ENCODE data around the gene UTP20. TPM values are rescaled to one million over a fixed set of nuclear protein-coding genes. Genes with fewer than 3 reads are reported as not detected.
"Not testable (repeated sequence)": the region's sequence is repeated elsewhere in the genome, so short reads cannot be mapped to it uniquely, and the experiment has no call there.

The UTP20 gene
- polyA plus RNA-seq, 1 experiment = 14.5 TPM

DNA sequence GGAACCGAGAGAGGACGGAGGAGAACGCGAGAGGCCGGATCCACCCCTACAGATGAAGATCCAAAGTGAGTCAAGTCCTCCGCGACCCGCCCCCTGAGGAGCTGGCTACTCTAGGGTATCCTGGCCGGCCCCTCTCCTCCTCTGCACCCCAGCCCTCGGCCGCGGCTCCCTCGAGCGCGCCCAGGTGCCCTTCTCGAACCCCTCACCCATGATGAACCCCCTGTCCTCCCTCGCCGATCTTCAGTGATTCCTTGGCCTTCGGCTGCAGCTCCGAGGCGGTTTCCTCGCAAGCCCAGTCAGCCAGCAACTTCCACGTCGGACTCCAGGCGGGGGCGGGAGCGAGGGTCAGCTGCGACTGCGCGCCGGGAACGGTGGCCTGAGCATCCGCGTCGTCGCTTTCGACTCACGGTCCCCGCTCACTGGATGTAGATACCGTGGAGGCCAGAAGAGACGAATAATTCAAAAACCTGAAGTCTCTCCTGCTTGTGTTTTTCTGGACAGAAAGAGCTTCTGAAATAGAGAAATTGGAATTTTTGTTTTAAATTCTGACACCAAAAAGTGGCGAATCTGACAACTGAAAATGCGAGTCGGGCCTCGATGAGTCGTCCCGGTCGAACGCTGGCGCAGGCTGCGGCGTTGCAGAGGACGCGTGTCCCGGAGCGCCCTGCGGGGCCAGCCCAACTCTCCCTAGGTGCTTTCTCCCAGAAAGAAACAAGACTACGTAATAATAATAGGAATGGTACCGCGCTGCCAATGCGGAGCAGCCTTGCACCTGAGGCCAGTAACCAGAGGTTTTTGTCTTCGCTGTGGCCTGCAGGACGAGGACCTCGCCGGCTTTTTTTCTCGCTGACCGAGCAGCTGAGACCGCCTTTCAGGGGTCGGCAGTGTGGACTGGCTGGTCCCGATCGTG, 127.8 kb downstream of the UTP20 start, which contains the start of gene ARL1:
Gene ARL1, minus strand, starts transcription at position 337 of the 910 bp plus-strand sequence. Its CDS starts 127 bp downstream, at position 210.
- H3K27ac ChIP-seq (ENCODE audit: low read depth, low read length) = peak within 1 kb of the TSS; percentile 96
- POLR2A ChIA-PET = interaction anchor here (0.6 to 1.4 kb wide), 7 partner anchors 25 to 852 kb away, joined by 3 to 4 read pairs (median 3); partner anchors contain the start of genes CHPT1 and WASHC3
- H3K27me3 ChIP-seq (ENCODE audit: control insufficient read depth, insufficient read depth, low read length) = no peaks in the 10 kb centered on the region

GRCh38 chr12:101410169-101410568, 130.3 kb downstream of the UTP20 start:
- DNase-seq (ENCODE audit: low read depth, low spot score); H3K27me3 ChIP-seq (ENCODE audit: control insufficient read depth, insufficient read depth, low read length); POLR2A ChIA-PET; CTCF ChIA-PET; H3K4me3 ChIP-seq (ENCODE audit: low read depth, low read length); H3K9me3 ChIP-seq (ENCODE audit: control insufficient read depth, insufficient read depth, low read length); H3K27ac ChIP-seq (ENCODE audit: low read depth, low read length): not testable (repeated sequence)

More for the DNA sequence above, 127.8 kb downstream of the UTP20 start, which contains the start of gene ARL1:
- CTCF ChIA-PET = interaction anchor here (0.5 to 2.0 kb wide), 4 partner anchors 423 to 1382 kb away, joined by 3 to 11 read pairs (median 4); no protein-coding TSS in a partner anchor
- H3K4me3 ChIP-seq (ENCODE audit: low read depth, low read length) = peak within 1 kb of the TSS; percentile 90
- peak; percentile 73 for DNase-seq (ENCODE audit: low read depth, low spot score)
- TF ChIP-seq CTCF (IDR thresholded peaks at IDR 0.05; ENCODE audit: low read depth, low read length) = no peak
- H3K9me3 ChIP-seq (ENCODE audit: control insufficient read depth, insufficient read depth, low read length) = no peaks in the 10 kb centered on the region

DNA sequence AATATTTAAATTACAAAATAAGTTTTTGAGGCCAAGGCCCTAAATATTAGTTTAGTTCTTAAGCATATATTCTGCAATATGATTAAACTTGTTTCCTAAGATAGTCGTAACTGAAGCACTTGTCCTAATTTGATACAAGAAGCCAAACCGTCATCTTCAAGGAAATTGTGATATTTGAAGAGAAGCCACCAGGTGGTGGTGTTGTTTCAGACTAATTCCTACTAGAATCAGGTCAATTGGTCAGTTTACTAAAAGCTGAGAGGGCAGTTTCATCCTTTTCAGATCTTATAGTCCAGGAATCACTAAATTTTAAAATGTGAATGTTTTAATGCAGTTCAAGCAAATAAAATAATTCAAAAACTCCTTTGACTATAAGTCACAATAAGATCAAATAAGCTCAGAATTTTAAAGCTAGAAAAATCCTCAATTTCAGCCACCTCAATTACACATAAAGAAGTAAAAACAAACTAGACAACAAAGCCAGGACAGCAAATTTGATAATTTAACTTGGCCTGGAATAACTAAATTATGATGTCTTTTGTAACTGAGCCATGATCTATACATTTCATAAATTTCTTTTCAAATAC, 134.7 kb downstream of the UTP20 start:
- TF ChIP-seq CTCF (IDR thresholded peaks at IDR 0.05; ENCODE audit: low read depth, low read length) = peak; percentile 63
- DNase-seq (ENCODE audit: low read depth, low spot score) = peak; percentile 30
- CTCF ChIA-PET = interaction anchor here (0.6 to 1.1 kb wide), 26 partner anchors 9 to 804 kb away, joined by 3 to 21 read pairs (median 3); partner anchors contain the start of gene GNPTAB

DNA sequence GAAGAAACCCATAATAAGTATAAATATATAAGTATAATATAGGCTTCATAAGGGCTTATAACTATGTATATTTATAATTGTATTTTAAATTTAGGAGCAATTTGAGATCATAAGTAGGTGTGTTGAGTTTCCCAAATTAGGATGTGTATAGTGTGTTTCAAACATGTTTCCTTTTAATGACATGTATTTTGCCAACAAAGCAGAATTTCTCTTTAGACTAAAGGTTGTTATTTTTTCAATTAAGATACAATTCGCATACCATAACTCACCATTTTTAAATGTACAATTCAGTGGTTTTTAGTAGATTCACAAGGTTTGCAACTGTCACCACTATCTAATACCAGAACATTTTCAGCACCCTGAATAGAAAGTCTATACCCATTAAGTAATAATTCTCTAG, 135.3 kb downstream of the UTP20 start:
- DNase-seq (ENCODE audit: low read depth, low spot score) = no peak
- H3K27ac ChIP-seq (ENCODE audit: low read depth, low read length) = no peak overlapping the region
- ChIA-PET CTCF (interaction anchor here (0.6 to 1.1 kb wide), 26 partner anchors 8 to 803 kb away, joined by 3 to 21 read pairs (median 3); partner anchors contain the start of gene GNPTAB), POLR2A (no interaction called here)
- H3K27me3 ChIP-seq (ENCODE audit: control insufficient read depth, insufficient read depth, low read length) = no peaks in the 10 kb centered on the region
- no peak overlapping the region for H3K4me3 ChIP-seq (ENCODE audit: low read depth, low read length)
- no peak for TF ChIP-seq CTCF (IDR thresholded peaks at IDR 0.05; ENCODE audit: low read depth, low read length)
- no peaks in the 10 kb centered on the region for H3K9me3 ChIP-seq (ENCODE audit: control insufficient read depth, insufficient read depth, low read length)

More for the DNA sequence above, 134.7 kb downstream of the UTP20 start:
- Histone ChIP-seq H3K4me3 (ENCODE audit: low read depth, low read length) (no peak overlapping the region), H3K27ac (ENCODE audit: low read depth, low read length) (no peak overlapping the region), H3K9me3 (ENCODE audit: control insufficient read depth, insufficient read depth, low read length) (no peaks in the 10 kb centered on the region), H3K27me3 (ENCODE audit: control insufficient read depth, insufficient read depth, low read length) (no peaks in the 10 kb centered on the region)
- POLR2A ChIA-PET = no interaction called here

DNA sequence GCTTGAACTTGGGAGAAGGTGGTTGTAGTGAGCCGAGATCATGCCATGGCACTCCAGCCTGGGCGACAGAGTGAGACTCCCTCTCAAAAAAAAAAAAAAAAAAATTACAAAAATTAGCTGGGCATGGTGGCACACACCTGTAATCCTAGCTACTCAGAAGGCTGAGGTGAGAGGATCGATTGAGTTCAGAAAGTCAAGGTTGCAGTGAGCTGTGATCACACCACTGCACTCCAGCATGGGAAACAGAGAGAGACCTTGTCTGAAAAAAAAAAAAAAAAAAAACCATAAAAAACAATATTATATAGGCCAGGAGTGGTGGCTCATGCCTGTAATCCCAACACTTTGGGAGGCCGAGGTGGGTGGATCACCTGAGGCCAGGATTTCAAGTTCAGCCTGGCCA, 142.2 kb downstream of the UTP20 start:
- H3K9me3 ChIP-seq (ENCODE audit: control insufficient read depth, insufficient read depth, low read length); POLR2A ChIA-PET; DNase-seq (ENCODE audit: low read depth, low spot score); H3K27ac ChIP-seq (ENCODE audit: low read depth, low read length); H3K27me3 ChIP-seq (ENCODE audit: control insufficient read depth, insufficient read depth, low read length); H3K4me3 ChIP-seq (ENCODE audit: low read depth, low read length): not testable (repeated sequence)
- CTCF ChIA-PET = interaction anchor here (0.7 kb wide), 1 partner anchor 405 kb away, joined by 3 read pairs; no protein-coding TSS in a partner anchor
